ENCODE data around the gene HDAC6.

HDAC6 gene

DNA sequence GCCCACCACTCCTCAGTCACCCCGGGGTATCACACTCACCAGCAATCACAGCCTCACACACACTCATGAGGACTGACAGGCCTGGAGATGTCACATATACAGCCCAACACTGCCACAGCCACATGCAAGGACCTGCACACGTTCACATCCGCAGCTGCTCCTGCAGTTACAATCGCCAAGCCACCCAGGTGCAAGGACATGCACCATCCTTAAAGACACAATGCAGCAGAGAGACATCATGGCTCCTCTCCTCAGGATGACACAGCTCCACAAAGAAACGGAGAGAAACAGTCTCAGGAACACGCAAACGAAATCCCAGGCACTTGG, 32.5 kb downstream of the HDAC6 start:
- H3K4me3 ChIP-seq (replicated peaks; ENCODE audit: insufficient read depth, low read length): no peak overlapping the region

DNA sequence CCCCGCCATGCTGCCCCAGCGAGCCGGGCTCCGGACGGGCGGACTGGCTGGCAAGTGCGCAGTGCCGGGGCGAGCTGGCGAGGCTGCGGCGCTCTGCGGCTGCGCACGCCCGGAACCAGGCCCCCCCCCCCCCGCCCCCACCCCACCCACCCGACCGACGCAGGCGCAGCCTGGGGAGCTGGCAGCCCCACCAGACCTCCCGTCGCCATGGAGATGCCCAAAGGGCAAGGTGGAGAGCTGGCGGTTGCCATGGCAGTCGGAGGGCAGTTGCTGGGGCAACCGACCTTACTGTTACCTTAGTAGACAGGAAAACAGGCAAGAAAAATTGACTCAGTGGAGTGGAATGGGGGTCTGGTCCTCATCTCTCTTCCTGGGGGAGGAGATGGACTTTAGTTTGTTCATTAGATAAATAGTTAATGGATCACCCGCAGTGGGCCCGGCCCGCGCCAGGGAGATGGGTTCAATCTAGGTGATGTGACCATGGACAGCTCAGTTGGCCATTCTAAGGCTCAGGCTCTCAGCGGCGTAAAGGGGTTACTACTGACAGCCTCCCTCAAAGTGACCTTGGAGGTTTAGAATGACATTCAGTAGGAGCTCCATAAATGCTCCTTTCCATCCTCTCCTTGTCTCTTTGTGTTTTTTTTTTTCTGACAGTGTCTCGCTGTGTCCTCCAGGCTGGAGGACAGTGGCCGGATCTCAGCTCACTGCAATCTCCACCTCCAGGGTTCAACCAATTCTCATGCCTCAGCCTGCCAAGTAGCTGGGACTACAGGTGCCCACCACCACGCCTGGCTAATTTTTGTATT, 33.9 kb downstream of the HDAC6 start, which contains the start of gene PCSK1N:
Gene PCSK1N, minus strand, starts transcription at position 87 of the 806 bp plus-strand sequence. Its CDS starts 78 bp downstream, at position 9.
- Histone ChIP-seq H3K27ac (replicated peaks) (no peak within 1 kb of the TSS), H3K27me3 (ENCODE audit: insufficient read depth, poor library complexity, severe bottlenecking) (peaks cover 12% of the 10 kb centered on the region), H3K4me3 (replicated peaks; ENCODE audit: insufficient read depth, low read length) (0 out of 2 replicates have a peak within 1 kb of the TSS, but pooled peaks have one; percentile 1)
- DNase-seq (ENCODE audit: low read depth in 1 of 2, low spot score in 1 of 2): no peak
- no peak for TF ChIP-seq SPI1 (IDR thresholded peaks at IDR 0.05; ENCODE audit: borderline replicate concordance, low read depth)
- no peak for TF ChIP-seq POLR2AphosphoS5 (IDR thresholded peaks at IDR 0.05; ENCODE audit: low read depth)
- TF ChIP-seq, protein P1, sequence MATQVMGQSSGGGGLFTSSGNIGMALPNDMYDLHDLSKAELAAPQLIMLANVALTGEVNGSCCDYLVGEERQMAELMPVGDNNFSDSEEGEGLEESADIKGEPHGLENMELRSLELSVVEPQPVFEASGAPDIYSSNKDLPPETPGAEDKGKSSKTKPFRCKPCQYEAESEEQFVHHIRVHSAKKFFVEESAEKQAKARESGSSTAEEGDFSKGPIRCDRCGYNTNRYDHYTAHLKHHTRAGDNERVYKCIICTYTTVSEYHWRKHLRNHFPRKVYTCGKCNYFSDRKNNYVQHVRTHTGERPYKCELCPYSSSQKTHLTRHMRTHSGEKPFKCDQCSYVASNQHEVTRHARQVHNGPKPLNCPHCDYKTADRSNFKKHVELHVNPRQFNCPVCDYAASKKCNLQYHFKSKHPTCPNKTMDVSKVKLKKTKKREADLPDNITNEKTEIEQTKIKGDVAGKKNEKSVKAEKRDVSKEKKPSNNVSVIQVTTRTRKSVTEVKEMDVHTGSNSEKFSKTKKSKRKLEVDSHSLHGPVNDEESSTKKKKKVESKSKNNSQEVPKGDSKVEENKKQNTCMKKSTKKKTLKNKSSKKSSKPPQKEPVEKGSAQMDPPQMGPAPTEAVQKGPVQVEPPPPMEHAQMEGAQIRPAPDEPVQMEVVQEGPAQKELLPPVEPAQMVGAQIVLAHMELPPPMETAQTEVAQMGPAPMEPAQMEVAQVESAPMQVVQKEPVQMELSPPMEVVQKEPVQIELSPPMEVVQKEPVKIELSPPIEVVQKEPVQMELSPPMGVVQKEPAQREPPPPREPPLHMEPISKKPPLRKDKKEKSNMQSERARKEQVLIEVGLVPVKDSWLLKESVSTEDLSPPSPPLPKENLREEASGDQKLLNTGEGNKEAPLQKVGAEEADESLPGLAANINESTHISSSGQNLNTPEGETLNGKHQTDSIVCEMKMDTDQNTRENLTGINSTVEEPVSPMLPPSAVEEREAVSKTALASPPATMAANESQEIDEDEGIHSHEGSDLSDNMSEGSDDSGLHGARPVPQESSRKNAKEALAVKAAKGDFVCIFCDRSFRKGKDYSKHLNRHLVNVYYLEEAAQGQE (IDR thresholded peaks at IDR 0.05; ENCODE audit: insufficient replicate concordance, low read depth): peak; percentile 61

More for the DNA sequence above, 32.5 kb downstream of the HDAC6 start:
- DNase-seq (ENCODE audit: low read depth in 1 of 2, low spot score in 1 of 2): no peak
- Histone ChIP-seq H3K27me3 (ENCODE audit: insufficient read depth, poor library complexity, severe bottlenecking) (peaks cover 12% of the 10 kb centered on the region), H3K27ac (replicated peaks) (no peak overlapping the region)
- no peak for TF ChIP-seq SPI1 (IDR thresholded peaks at IDR 0.05; ENCODE audit: borderline replicate concordance, low read depth)
- TF ChIP-seq GABPA (IDR thresholded peaks at IDR 0.05; ENCODE audit: low read depth): no peak
- TF ChIP-seq POLR2AphosphoS5 (IDR thresholded peaks at IDR 0.05; ENCODE audit: low read depth): no peak
- TF ChIP-seq, protein P2, sequence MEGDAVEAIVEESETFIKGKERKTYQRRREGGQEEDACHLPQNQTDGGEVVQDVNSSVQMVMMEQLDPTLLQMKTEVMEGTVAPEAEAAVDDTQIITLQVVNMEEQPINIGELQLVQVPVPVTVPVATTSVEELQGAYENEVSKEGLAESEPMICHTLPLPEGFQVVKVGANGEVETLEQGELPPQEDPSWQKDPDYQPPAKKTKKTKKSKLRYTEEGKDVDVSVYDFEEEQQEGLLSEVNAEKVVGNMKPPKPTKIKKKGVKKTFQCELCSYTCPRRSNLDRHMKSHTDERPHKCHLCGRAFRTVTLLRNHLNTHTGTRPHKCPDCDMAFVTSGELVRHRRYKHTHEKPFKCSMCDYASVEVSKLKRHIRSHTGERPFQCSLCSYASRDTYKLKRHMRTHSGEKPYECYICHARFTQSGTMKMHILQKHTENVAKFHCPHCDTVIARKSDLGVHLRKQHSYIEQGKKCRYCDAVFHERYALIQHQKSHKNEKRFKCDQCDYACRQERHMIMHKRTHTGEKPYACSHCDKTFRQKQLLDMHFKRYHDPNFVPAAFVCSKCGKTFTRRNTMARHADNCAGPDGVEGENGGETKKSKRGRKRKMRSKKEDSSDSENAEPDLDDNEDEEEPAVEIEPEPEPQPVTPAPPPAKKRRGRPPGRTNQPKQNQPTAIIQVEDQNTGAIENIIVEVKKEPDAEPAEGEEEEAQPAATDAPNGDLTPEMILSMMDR (IDR thresholded peaks at IDR 0.05; ENCODE audit: insufficient read depth, low read length): no peak
- TF ChIP-seq, protein P1 (IDR thresholded peaks at IDR 0.05; ENCODE audit: insufficient replicate concordance, low read depth): no peak

DNA sequence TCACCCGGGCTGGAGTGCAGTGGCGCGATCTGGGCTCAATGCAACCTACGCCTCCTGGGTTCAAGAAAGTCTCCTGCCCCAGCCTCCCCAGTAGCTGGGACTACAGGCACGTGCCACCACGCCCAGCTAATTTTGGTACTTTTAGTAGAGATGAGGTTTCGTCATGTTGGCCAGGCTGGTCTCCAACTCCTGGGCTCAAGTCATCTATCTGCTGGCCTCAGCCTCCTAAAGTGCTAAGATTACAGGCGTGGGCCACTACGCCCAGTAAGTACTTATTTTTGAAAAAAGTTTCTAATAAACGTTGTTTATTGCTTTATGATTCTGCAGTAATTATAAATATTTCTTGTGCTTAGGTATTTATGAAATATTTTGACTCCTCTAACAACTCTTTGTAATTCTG, 37.8 kb downstream of the HDAC6 start:
- no peak for DNase-seq (ENCODE audit: low read depth in 1 of 2, low spot score in 1 of 2)
- Histone ChIP-seq H3K27ac (replicated peaks) (no peak overlapping the region), H3K4me3 (replicated peaks; ENCODE audit: insufficient read depth, low read length) (no peak overlapping the region), H3K27me3 (ENCODE audit: insufficient read depth, poor library complexity, severe bottlenecking) (peaks cover 7% of the 10 kb centered on the region)
- no peak for TF ChIP-seq GABPA (IDR thresholded peaks at IDR 0.05; ENCODE audit: low read depth)

DNA sequence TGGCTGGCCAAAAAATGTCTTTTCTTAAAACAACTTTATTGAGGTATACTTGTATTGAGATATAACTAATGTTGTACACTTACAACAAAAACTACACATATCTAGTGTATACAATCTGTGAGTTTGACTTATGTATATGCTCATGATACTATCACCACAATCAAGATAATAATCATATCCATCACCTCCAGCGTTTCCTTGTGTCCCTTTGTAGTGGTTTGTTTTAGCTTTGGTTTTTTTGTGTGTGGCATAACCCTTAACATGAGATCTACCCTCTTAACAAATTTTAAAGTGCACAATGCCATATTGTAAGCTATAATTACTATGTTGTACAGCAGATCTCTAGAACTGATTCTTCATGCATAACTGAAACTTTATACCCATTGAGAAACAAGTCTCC, 47.0 kb downstream of the HDAC6 start:
- H3K4me3 ChIP-seq (replicated peaks; ENCODE audit: insufficient read depth, low read length): no peak overlapping the region
- H3K27me3 ChIP-seq (ENCODE audit: insufficient read depth, poor library complexity, severe bottlenecking): no peaks in the 10 kb centered on the region
- TF ChIP-seq, protein P1 (IDR thresholded peaks at IDR 0.05; ENCODE audit: insufficient replicate concordance, low read depth): no peak
- no peak for TF ChIP-seq SPI1 (IDR thresholded peaks at IDR 0.05; ENCODE audit: borderline replicate concordance, low read depth)
- TF ChIP-seq GABPA (IDR thresholded peaks at IDR 0.05; ENCODE audit: low read depth): no peak
- TF ChIP-seq POLR2AphosphoS5 (IDR thresholded peaks at IDR 0.05; ENCODE audit: low read depth): no peak
- TF ChIP-seq, protein P2 (IDR thresholded peaks at IDR 0.05; ENCODE audit: insufficient read depth, low read length): no peak
- no peak for DNase-seq (ENCODE audit: low read depth in 1 of 2, low spot score in 1 of 2)
- no peak overlapping the region for H3K27ac ChIP-seq (replicated peaks)
